GM12878 (cell line): Measurements from ENCODE around the gene ANGEL1. TPM values are rescaled to one million over a fixed set of nuclear protein-coding genes. Genes with fewer than 3 reads are reported as not detected.

Experiments used
- ATAC-seq: fragments of 200-7000 bp; cut with Tn5 transposase; 3 replicates; pipeline ENCODE4 v1.9.1; 2020; ENCODE audit warnings: mild to moderate bottlenecking, moderate library complexity
- BruUV-seq: library from RNA; stranded (reverse); fragments of 400-500 nt; replicated peaks from 2 replicates; lab custom pipeline; 2021; lab: Mats Ljungman, UMichigan
- CTCF ChIA-PET: fragments of 300-600 bp; sonication (Branson Sonifier 250); formaldehyde crosslinking; extraction: SDS; loops from one replicate; lab custom pipeline; 2021; ENCODE audit warnings: inconsistent platforms; lab: Yijun Ruan, JAX
- POLR2A ChIA-PET: fragments of 350-600 bp; formaldehyde crosslinking; extraction: SDS; loops from one replicate; lab custom pipeline; 2021; ENCODE audit warnings: inconsistent platforms; lab: Charles Lee
- RAD21 ChIA-PET: fragments of 300-600 bp; sonication (Branson Sonifier 250); formaldehyde crosslinking; loops from one replicate; lab custom pipeline; 2023; ENCODE audit warnings: antibody characterized with exemption; ENCODE audit not compliant: unreplicated experiment; lab: Charles Lee
- SMC1A ChIA-PET: fragments of 300-600 bp; sonication (Branson Sonifier 250); formaldehyde crosslinking; loops from one replicate; lab custom pipeline; 2023; ENCODE audit not compliant: unreplicated experiment, uncharacterized antibody; lab: Charles Lee
- DNase-seq: peaks from one replicate; pipeline ENCODE4 v3.0.0-alpha.2; 2011; ENCODE audit warnings: low read depth, low spot score
- FAIRE-seq: peaks from 3 replicates; lab custom pipeline; 2011; peaks lifted over from hg19 to GRCh38; lab: Jason Lieb, UNC
- H2AFZ ChIP-seq: 2 replicates; pipeline ENCODE4 v1.6.0; 2011; ENCODE audit warnings: low read depth, low read length, control low read depth; ENCODE audit not compliant: control insufficient read depth
- H3K27ac ChIP-seq: 2 replicates; pipeline ENCODE4 v1.5.1; 2011; ENCODE audit warnings: control low read depth; ENCODE audit not compliant: control insufficient read depth, insufficient read depth
- H3K27me3 ChIP-seq, 2 experiments: replicated peaks in 1 of 2; 2 replicates each; pipeline versions ENCODE4 v1.6.0 to v1.6.1; 2011; ENCODE audit warnings: low read length in 1 of 2; ENCODE audit not compliant: control insufficient read depth in 2 of 2, insufficient read depth in 2 of 2
- H3K36me3 ChIP-seq, 2 experiments: 2 replicates each; pipeline ENCODE4 v1.5.1; 2011; ENCODE audit warnings: low read length in 1 of 2; ENCODE audit not compliant: control insufficient read depth in 2 of 2, insufficient read depth in 2 of 2
- H3K4me1 ChIP-seq: 2 replicates; pipeline ENCODE4 v1.6.1; 2011; ENCODE audit warnings: mild to moderate bottlenecking, low read length, moderate library complexity, mixed read lengths; ENCODE audit not compliant: control insufficient read depth, insufficient read depth
- H3K4me2 ChIP-seq: 2 replicates; pipeline ENCODE4 v1.6.0; 2011; ENCODE audit warnings: control low read depth; ENCODE audit not compliant: control insufficient read depth, insufficient read depth
- H3K4me3 ChIP-seq: fragments of 200-600 bp; sonication (generic); 2 replicates; pipeline ENCODE4 v1.5.1; 2016
- H3K79me2 ChIP-seq: 2 replicates; pipeline ENCODE4 v1.6.0; 2011; ENCODE audit warnings: low read length; ENCODE audit not compliant: control insufficient read depth, insufficient read depth
- H3K9ac ChIP-seq: 2 replicates; pipeline ENCODE4 v1.8.0; 2011; ENCODE audit warnings: low read length, control low read depth, mixed read lengths; ENCODE audit not compliant: control insufficient read depth, insufficient read depth
- H3K9me3 ChIP-seq: replicated peaks from 3 replicates; pipeline ENCODE4 v1.5.1; 2011; ENCODE audit warnings: mild to moderate bottlenecking, low read length; ENCODE audit not compliant: control insufficient read depth, insufficient read depth
- H4K20me1 ChIP-seq: 2 replicates; pipeline ENCODE4 v1.6.0; 2011; ENCODE audit not compliant: control insufficient read depth, insufficient read depth
- EED ChIP-seq: sonication (generic); IDR thresholded peaks from 2 replicates; pipeline ENCODE4 v1.6.1; 2016; ENCODE audit warnings: antibody characterized with exemption, low read depth
- JUNB ChIP-seq: IDR thresholded peaks from 2 replicates; pipeline ENCODE4 v1.6.1; 2016; ENCODE audit warnings: antibody characterized with exemption, mild to moderate bottlenecking
- NFYB ChIP-seq: IDR thresholded peaks from 2 replicates; pipeline ENCODE4 v1.6.1; 2011; ENCODE audit warnings: low read depth, mild to moderate bottlenecking, low read length, improper control_type of control experiment, moderate library complexity; ENCODE audit not compliant: insufficient read depth
- PML ChIP-seq: IDR thresholded peaks from 2 replicates; pipeline ENCODE4 v1.6.1; 2012; ENCODE audit warnings: low read length, inconsistent platforms
- WGBS: methylation state at CpG from one replicate; pipeline ENCODE4 v1.1.6; 2016; ENCODE audit warnings: low lambda C conversion rate; ENCODE audit not compliant: insufficient replicate concordance, insufficient coverage; ENCODE audit errors: missing lambda C conversion rate; 5-methylcytosine and 5-hydroxymethylcytosine counted together
- in situ Hi-C: fragments of 300-500 bp; cut with MboI; formaldehyde crosslinking; loops from 9 replicates; pipeline ENCODE4 v1.14.3; 2018; ENCODE audit warnings: mixed read lengths
- intact Hi-C: fragments of 100-400 bp; cut with micrococcal nuclease; formaldehyde crosslinking; loops from one replicate; pipeline ENCODE4 v1.14.2; 2022; ENCODE audit not compliant: unreplicated experiment
- polyA plus RNA-seq, 11 experiments: library from polyadenylated mRNA; depleted of rRNA in 4 of 11; unstranded in 6 of 11; stranded (reverse) in 5 of 11; fragments of >200 nt; fragmentation: Nextera tagmentation in 4 of 11; fragmentation: Illumina TruSeq in 1 of 11; extraction: Ambion mirVana in 4 of 11; extraction: Trizol in 1 of 11; gene quantifications; 1 replicate in 1 of 11; 2 replicates in 10 of 11; pipeline versions ENCODE4 v1.2.1 to v1.2.3, GENCODE V29; 2011 to 2016; ENCODE audit warnings: inconsistent platforms in 2 of 11, missing spikeins in 2 of 11, low read depth in 1 of 11
- total RNA-seq, 4 experiments: library from RNA; depleted of rRNA in 3 of 4; stranded (reverse); fragments of >200 nt in 3 of 4; fragmentation: Illumina TruSeq in 1 of 4; extraction: Trizol in 1 of 4; gene quantifications; 2 replicates each; pipeline versions ENCODE4 v1.2.1 to v1.2.3, GENCODE V29; 2013 to 2021
- TF ChIP-seq, protein P1 (sequence below): fragments of 150-350 bp; IDR thresholded peaks from 2 replicates; pipeline ENCODE4 v1.6.1; 2014; ENCODE audit warnings: mild to moderate bottlenecking, low read depth, low read length
- TF ChIP-seq, protein P2 (sequence below): IDR thresholded peaks from 2 replicates; pipeline ENCODE4 v1.6.1; 2012; ENCODE audit warnings: low read depth, low read length, improper control_type of control experiment

The ANGEL1 gene
- total and polyA plus RNA-seq, 10 of the 15 experiments (the other 5 are each of a cell fraction or from before 2014, with no cell fraction given), result 1.7 to 29.7 (median 12.3) TPM

DNA sequence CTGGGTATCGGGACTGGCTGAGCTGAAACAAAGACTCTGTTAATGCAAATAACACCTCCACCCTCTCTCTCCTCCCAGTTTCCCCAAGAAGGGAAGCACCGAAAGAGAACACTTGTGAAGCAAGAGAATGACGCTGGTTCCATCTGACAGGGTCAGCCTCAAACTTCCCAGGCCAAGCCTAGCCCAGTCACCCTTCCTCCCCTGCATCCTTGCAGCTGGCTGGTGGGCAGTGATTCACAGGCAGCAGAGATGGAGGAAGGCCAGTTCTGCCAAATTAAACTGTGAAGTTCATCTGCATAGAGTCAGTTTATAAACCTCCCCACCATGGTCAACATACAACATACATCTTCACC is 16.3 kb upstream of the ANGEL1 start:
- intact Hi-C loops, result no loop called here
- Histone ChIP-seq H3K4me2 (no peak overlapping the region), H3K27ac (no peak overlapping the region), H4K20me1 (no peaks in the 10 kb centered on the region), H3K79me2 (no peaks in the 10 kb centered on the region), H3K9me3 (no peaks in the 10 kb centered on the region), H3K4me1 (no peaks in the 10 kb centered on the region), H3K4me3 (no peak overlapping the region), H2AFZ (no peak overlapping the region), H3K36me3 (no peaks in the 10 kb centered on the region), H3K27me3 (peaks cover 0 to 3% of the 10 kb centered on the region in 2 experiments; a peak in 1 of 4 replicates), H3K9ac (no peak overlapping the region)
- DNase-seq, result no peak
- WGBS, result 43% methylated on average over 3 of the region's 3 CpGs
- SMC1A ChIA-PET, result no interaction called here
- FAIRE-seq, result no peak
- POLR2A ChIA-PET, result interaction anchor here (0.5 kb wide), 1 partner anchor 265 kb away, joined by 3 read pairs; no protein-coding TSS in a partner anchor
- no TSS peak for BruUV-seq
- TF ChIP-seq, protein P1, sequence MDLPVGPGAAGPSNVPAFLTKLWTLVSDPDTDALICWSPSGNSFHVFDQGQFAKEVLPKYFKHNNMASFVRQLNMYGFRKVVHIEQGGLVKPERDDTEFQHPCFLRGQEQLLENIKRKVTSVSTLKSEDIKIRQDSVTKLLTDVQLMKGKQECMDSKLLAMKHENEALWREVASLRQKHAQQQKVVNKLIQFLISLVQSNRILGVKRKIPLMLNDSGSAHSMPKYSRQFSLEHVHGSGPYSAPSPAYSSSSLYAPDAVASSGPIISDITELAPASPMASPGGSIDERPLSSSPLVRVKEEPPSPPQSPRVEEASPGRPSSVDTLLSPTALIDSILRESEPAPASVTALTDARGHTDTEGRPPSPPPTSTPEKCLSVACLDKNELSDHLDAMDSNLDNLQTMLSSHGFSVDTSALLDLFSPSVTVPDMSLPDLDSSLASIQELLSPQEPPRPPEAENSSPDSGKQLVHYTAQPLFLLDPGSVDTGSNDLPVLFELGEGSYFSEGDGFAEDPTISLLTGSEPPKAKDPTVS, result no peak
- TF ChIP-seq PML (no peak), NFYB (no peak), JUNB (no peak), EED (no peak)
- TF ChIP-seq, protein P2, sequence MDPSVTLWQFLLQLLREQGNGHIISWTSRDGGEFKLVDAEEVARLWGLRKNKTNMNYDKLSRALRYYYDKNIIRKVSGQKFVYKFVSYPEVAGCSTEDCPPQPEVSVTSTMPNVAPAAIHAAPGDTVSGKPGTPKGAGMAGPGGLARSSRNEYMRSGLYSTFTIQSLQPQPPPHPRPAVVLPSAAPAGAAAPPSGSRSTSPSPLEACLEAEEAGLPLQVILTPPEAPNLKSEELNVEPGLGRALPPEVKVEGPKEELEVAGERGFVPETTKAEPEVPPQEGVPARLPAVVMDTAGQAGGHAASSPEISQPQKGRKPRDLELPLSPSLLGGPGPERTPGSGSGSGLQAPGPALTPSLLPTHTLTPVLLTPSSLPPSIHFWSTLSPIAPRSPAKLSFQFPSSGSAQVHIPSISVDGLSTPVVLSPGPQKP, result no peak
- ATAC-seq, result no peak
- CTCF ChIA-PET, result no interaction called here
- RAD21 ChIA-PET, result no interaction called here
- in situ Hi-C loops, result no loop called here
